SK-N-SH treated with all-trans-retinoic acid at 6 μM for 48 hours (cell line): ENCODE measurements around the gene TTPAL.

Experiments used
- ATAC-seq: fragments of 200-7000 bp; cut with Tn5 transposase; 3 replicates; pipeline ENCODE4 v1.9.1; 2020; ENCODE audit warnings: mild to moderate bottlenecking, moderate library complexity
- ARNTL ChIP-seq: fragments of 450-650 bp; formaldehyde crosslinking; IDR thresholded peaks from 2 replicates; pipeline ENCODE4 v1.5.0; 2020; ENCODE audit warnings: low read depth, mild to moderate bottlenecking, moderate library complexity, borderline replicate concordance
- BACH2 ChIP-seq: fragments of 250-450 bp; sonication (Bioruptor Pico); IDR thresholded peaks from 2 replicates; pipeline ENCODE4 v1.9.0; 2021; ENCODE audit warnings: mild to moderate bottlenecking, borderline replicate concordance
- CREB5 ChIP-seq: fragments of 250-450 bp; sonication (Bioruptor Pico); IDR thresholded peaks from 2 replicates; pipeline ENCODE4 v1.5.1; 2020; ENCODE audit warnings: low read depth, mild to moderate bottlenecking, moderate library complexity
- CSDC2 ChIP-seq: fragments of 250-450 bp; sonication (Bioruptor Pico); IDR thresholded peaks from 2 replicates; pipeline ENCODE4 v1.5.0; 2020; ENCODE audit warnings: mild to moderate bottlenecking, moderate library complexity
- CSRNP3 ChIP-seq: fragments of 250-450 bp; sonication (Bioruptor Pico); IDR thresholded peaks from 2 replicates; pipeline ENCODE4 v1.5.1; 2021; ENCODE audit warnings: mild to moderate bottlenecking, moderate library complexity
- ESRRG ChIP-seq: fragments of 250-450 bp; sonication (Bioruptor Pico); IDR thresholded peaks from 2 replicates; pipeline ENCODE4 v1.6.1; 2021; ENCODE audit warnings: mild to moderate bottlenecking
- GLIS3 ChIP-seq: fragments of 250-450 bp; sonication (Bioruptor Pico); IDR thresholded peaks from 2 replicates; pipeline ENCODE4 v1.5.0; 2020; ENCODE audit warnings: mild to moderate bottlenecking, moderate library complexity
- ISL1 ChIP-seq: fragments of 250-450 bp; sonication (Bioruptor Pico); IDR thresholded peaks from 2 replicates; pipeline ENCODE4 v2.1.2; 2022; ENCODE audit warnings: mild to moderate bottlenecking, moderate library complexity
- OSR1 ChIP-seq: fragments of 250-450 bp; sonication (Bioruptor Pico); IDR thresholded peaks from 2 replicates; pipeline ENCODE4 v1.8.0; 2022; ENCODE audit warnings: moderate library complexity, mild to moderate bottlenecking, inconsistent platforms
- PATZ1 ChIP-seq: fragments of 250-450 bp; sonication (Bioruptor Pico); IDR thresholded peaks from 2 replicates; pipeline ENCODE4 v1.8.0; 2020; ENCODE audit warnings: mild to moderate bottlenecking, moderate library complexity, borderline replicate concordance
- POU6F1 ChIP-seq: fragments of 250-450 bp; sonication (Bioruptor Pico); IDR thresholded peaks from 2 replicates; pipeline ENCODE4 v1.8.0; 2021; ENCODE audit warnings: low read depth, mild to moderate bottlenecking, moderate library complexity, borderline replicate concordance
- PPARA ChIP-seq: fragments of 250-450 bp; sonication (Bioruptor Pico); IDR thresholded peaks from 2 replicates; pipeline ENCODE4 v1.5.0; 2020; ENCODE audit warnings: mild to moderate bottlenecking, borderline replicate concordance
- RARB ChIP-seq: fragments of 250-450 bp; sonication (Bioruptor Pico); IDR thresholded peaks from 2 replicates; pipeline ENCODE4 v1.8.0; 2021; ENCODE audit warnings: mild to moderate bottlenecking, moderate library complexity
- SNAI2 ChIP-seq: fragments of 250-450 bp; sonication (Bioruptor Pico); IDR thresholded peaks from 2 replicates; pipeline ENCODE4 v1.5.0; 2020; ENCODE audit warnings: mild to moderate bottlenecking, moderate library complexity
- TCF4 ChIP-seq: fragments of 250-450 bp; sonication (Bioruptor Pico); IDR thresholded peaks from 2 replicates; pipeline ENCODE4 v1.8.0; 2021; ENCODE audit warnings: mild to moderate bottlenecking, moderate library complexity, borderline replicate concordance
- TOX ChIP-seq: fragments of 250-450 bp; sonication (Bioruptor Pico); IDR thresholded peaks from 2 replicates; pipeline ENCODE4 v1.8.0; 2021; ENCODE audit warnings: mild to moderate bottlenecking, moderate library complexity, borderline replicate concordance
- TSHZ2 ChIP-seq: fragments of 250-450 bp; sonication (Bioruptor Pico); IDR thresholded peaks from 2 replicates; pipeline ENCODE4 v1.5.0; 2020; ENCODE audit warnings: mild to moderate bottlenecking, moderate library complexity
- ZFP3 ChIP-seq: fragments of 250-450 bp; sonication (Bioruptor Pico); IDR thresholded peaks from 2 replicates; pipeline ENCODE4 v1.5.0; 2020; ENCODE audit warnings: mild to moderate bottlenecking, moderate library complexity
- ZFP30 ChIP-seq: fragments of 450-650 bp; formaldehyde crosslinking; IDR thresholded peaks from 2 replicates; pipeline ENCODE4 v1.5.0; 2022; ENCODE audit warnings: mild to moderate bottlenecking, moderate library complexity
- ZNF565 ChIP-seq: fragments of 450-650 bp; formaldehyde crosslinking; conservative IDR thresholded peaks from 2 replicates; pipeline ENCODE4 v1.5.0; 2020; ENCODE audit warnings: low read depth, mild to moderate bottlenecking, moderate library complexity
- ZNF70 ChIP-seq: fragments of 450-650 bp; formaldehyde crosslinking; IDR thresholded peaks from 2 replicates; pipeline ENCODE4 v1.5.0; 2020; ENCODE audit warnings: mild to moderate bottlenecking, moderate library complexity
- ZNF8 ChIP-seq: fragments of 450-650 bp; formaldehyde crosslinking; IDR thresholded peaks from 2 replicates; pipeline ENCODE4 v1.5.0; 2020; ENCODE audit warnings: mild to moderate bottlenecking, moderate library complexity

The TTPAL gene

GRCh38 chr20:44447827-44448419, 27.8 kb upstream of the TTPAL start:
- ATAC-seq = no peak
- TF ChIP-seq OSR1 (CRISPR knock-in tag) (no peak), GLIS3 (no peak), CSRNP3 (no peak), SNAI2 (no peak), CSDC2 (CRISPR knock-in tag) (no peak), TOX (no peak), POU6F1 (CRISPR knock-in tag) (no peak), TSHZ2 (CRISPR knock-in tag) (no peak), CREB5 (CRISPR knock-in tag) (no peak), PPARA (no peak), ZFP30 (no peak), RARB (CRISPR knock-in tag) (no peak), ZNF565 (CRISPR knock-in tag) (no peak), ESRRG (no peak), BACH2 (no peak), ISL1 (CRISPR knock-in tag) (no peak), ARNTL (no peak)
- TF ChIP-seq, all 23 proteins: peak for 0

- TF ChIP-seq PATZ1 (CRISPR knock-in tag) (no peak), OSR1 (CRISPR knock-in tag) (no peak), CSDC2 (CRISPR knock-in tag) (no peak), ZFP3 (CRISPR knock-in tag) (no peak), TSHZ2 (CRISPR knock-in tag) (no peak), ZNF8 (no peak), GLIS3 (no peak), ISL1 (CRISPR knock-in tag) (no peak), TCF4 (CRISPR knock-in tag) (no peak), ZNF565 (CRISPR knock-in tag) (no peak), ZNF70 (CRISPR knock-in tag) (no peak), ZFP30 (no peak)
- no peak for ATAC-seq
Measured at GRCh38 chr20:44448753-44449546, 26.7 kb upstream of the TTPAL start.
